ENCODE results near the gene ATAD3C. TPM values are rescaled to one million over a fixed set of nuclear protein-coding genes. Genes with fewer than 3 reads are reported as not detected.

Gene ATAD3C
- total RNA-seq, 6 experiments from 2014 or later: 0.09 TPM; not detected in 5

DNA sequence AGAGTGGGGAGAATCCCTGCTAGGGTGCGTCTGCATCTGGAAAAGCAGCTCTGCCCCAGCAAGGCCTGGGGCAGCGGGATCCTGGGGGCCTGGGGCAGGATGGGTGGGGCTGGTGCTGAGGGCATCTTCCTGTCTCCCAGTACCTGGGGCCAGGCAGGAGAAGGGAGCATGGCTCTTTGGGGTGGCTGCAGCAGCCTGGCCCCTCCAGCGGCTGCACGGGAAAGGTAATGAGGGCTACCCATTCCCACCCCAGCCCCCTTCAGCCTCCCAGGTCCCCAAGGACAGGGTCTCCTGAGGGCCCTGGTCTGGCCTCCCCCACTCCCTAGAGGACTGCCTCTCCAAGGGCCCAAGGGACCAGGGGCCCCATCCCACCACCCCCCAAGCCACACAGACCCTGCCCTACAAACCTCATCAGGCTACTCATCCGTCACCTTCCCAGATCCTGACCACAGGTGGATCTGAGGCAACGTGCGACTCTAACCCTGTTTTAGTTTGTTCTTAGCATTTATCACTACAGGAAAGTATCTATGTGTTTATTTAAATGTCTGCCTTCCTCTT is 27.5 kb upstream of the ATAD3C start:
- H3K9me3 Mint-ChIP-seq: no peaks in the 10 kb centered on the region
- H3K27me3 Mint-ChIP-seq (ENCODE audit: insufficient read depth): no peaks in the 10 kb centered on the region; the same call in 1 of the 2 replicates
- no peaks in the 10 kb centered on the region for H3K36me3 Mint-ChIP-seq (ENCODE audit: low read depth)
- peaks cover 13% of the 10 kb centered on the region for H3K4me1 Mint-ChIP-seq (ENCODE audit: low read depth)
- no peak overlapping the region for H3K4me3 Mint-ChIP-seq
- no peak overlapping the region for H3K27ac Mint-ChIP-seq
- DNase-seq: no peak
- TF ChIP-seq, protein P1, sequence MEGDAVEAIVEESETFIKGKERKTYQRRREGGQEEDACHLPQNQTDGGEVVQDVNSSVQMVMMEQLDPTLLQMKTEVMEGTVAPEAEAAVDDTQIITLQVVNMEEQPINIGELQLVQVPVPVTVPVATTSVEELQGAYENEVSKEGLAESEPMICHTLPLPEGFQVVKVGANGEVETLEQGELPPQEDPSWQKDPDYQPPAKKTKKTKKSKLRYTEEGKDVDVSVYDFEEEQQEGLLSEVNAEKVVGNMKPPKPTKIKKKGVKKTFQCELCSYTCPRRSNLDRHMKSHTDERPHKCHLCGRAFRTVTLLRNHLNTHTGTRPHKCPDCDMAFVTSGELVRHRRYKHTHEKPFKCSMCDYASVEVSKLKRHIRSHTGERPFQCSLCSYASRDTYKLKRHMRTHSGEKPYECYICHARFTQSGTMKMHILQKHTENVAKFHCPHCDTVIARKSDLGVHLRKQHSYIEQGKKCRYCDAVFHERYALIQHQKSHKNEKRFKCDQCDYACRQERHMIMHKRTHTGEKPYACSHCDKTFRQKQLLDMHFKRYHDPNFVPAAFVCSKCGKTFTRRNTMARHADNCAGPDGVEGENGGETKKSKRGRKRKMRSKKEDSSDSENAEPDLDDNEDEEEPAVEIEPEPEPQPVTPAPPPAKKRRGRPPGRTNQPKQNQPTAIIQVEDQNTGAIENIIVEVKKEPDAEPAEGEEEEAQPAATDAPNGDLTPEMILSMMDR (IDR thresholded peaks at IDR 0.05): no peak

DNA sequence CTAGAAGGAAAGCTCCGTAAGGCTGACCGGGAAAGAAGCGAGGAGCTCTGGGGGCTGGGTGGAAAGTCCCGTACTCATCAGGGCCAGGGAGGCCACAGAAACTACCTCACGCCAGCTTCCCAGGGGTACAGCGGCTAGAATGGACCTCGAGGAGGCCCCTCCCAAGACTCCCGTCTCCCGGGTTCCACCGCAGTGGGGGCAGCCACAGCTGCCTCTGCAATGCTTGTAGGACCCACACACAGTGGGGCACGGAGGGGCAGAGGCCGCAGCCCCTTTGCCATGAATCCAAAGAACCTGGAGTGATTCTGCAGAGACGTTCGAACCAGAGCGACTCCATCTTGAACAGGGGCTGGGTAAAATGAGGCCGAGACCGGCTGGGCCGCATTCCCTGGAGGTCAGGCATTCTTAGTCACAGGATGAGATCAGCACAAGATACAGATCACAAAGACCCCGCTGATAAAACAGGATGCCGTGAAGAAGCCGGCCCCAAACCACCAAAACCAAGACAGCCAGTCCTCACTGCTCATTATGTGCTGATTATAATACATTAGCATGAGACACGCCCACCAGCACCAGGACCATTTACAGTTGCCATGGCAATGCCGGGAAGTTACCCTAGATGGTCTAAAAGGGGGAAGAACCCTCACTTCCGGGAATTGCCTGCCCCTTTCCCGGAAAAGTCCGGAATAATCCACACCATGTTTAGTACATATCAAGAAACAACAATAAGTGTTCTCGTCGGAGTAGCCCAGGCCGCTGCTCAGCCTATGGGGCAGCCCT is 26.8 kb upstream of the ATAD3C start:
- peak; percentile 22 for DNase-seq
- no peaks in the 10 kb centered on the region for H3K9me3 Mint-ChIP-seq

DNA sequence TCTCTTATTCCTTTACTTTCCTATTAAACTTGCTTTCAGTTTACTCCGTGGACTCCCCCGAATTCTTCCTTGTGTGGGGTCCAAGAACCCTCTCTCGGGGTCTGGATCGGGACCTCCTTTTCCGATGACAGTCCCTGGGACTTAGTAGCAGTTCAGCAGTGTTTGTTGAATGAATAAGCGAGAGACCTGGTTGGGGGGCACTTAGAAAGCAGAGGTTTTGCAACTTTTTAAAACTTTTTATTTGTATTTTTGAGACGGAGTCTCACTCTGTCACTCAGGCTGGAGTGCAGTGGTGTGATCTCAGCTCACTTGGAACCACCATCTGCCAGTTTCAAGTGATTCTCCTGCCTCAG is 26.3 kb upstream of the ATAD3C start:
- H3K27ac Mint-ChIP-seq: peak overlapping the region; percentile 57; the same call in 1 of the 2 replicates

More for the DNA sequence above, 26.8 kb upstream of the ATAD3C start:
- Mint-ChIP-seq H3K27me3 (ENCODE audit: insufficient read depth) (no peaks in the 10 kb centered on the region; the same call in 1 of the 2 replicates), H3K27ac (peak overlapping the region; percentile 57; the same call in 1 of the 2 replicates), H3K36me3 (ENCODE audit: low read depth) (no peaks in the 10 kb centered on the region), H3K4me3 (no peak overlapping the region), H3K4me1 (ENCODE audit: low read depth) (peaks cover 13% of the 10 kb centered on the region)
- TF ChIP-seq, protein P1 (IDR thresholded peaks at IDR 0.05): no peak

DNA sequence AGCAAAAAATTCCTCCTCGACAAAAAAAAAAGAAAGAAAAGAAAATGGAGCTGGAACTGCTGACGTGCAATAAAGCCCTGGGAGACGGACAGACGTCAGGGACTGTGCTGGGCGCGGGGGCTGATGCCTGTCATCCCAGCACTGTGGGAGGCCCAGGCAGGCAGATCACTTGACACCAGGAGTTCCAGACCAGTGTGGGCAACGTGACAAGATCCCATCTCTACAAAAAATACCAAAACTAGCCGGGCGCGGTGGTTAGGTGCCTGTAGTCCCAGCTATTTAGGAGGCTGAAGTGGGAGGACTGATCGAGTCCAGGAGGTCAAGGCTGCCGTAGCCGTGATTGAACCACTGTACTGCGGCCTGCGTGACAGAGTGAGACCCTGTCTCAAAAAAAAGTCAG is 24.8 kb upstream of the ATAD3C start:
- peaks cover 5% of the 10 kb centered on the region for H3K9me3 Mint-ChIP-seq
- peaks cover 16% of the 10 kb centered on the region for H3K4me1 Mint-ChIP-seq (ENCODE audit: low read depth)
- TF ChIP-seq, protein P1 (IDR thresholded peaks at IDR 0.05): no peak
- H3K27me3 Mint-ChIP-seq (ENCODE audit: insufficient read depth): peaks cover 2% of the 10 kb centered on the region; the same call in 1 of the 2 replicates
- H3K27ac Mint-ChIP-seq: no peak overlapping the region
- no peak for DNase-seq
- H3K4me3 Mint-ChIP-seq: no peak overlapping the region
- no peaks in the 10 kb centered on the region for H3K36me3 Mint-ChIP-seq (ENCODE audit: low read depth)

More for the DNA sequence above, 26.3 kb upstream of the ATAD3C start:
- no peaks in the 10 kb centered on the region; the same call in 1 of the 2 replicates for H3K27me3 Mint-ChIP-seq (ENCODE audit: insufficient read depth)
- no peak overlapping the region for H3K4me3 Mint-ChIP-seq
- TF ChIP-seq, protein P1 (IDR thresholded peaks at IDR 0.05): no peak
- H3K9me3 Mint-ChIP-seq: peaks cover under 1% of the 10 kb centered on the region; the same call in 1 of the 2 replicates
- no peak for DNase-seq
- peaks cover 13% of the 10 kb centered on the region for H3K4me1 Mint-ChIP-seq (ENCODE audit: low read depth)
- H3K36me3 Mint-ChIP-seq (ENCODE audit: low read depth): no peaks in the 10 kb centered on the region

DNA sequence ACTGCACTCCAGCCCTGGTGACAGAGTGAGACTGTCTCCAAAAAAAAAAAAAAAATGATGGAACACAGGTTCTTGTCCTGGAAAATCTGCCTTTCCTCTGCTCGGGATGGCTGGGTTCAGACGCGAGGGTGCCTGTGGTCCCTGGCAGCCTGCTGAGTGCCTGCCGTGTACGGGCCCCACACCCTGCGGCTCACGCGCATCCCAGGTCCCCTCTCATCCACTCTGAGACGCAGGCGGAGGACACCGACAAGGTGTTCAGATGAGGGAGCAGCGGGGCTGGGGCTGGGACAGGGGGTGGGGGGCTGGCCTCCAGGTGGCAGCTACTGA is 24.1 kb upstream of the ATAD3C start:
- Mint-ChIP-seq H3K27ac (no peak overlapping the region), H3K27me3 (ENCODE audit: insufficient read depth) (peaks cover 2% of the 10 kb centered on the region; the same call in 1 of the 2 replicates), H3K36me3 (ENCODE audit: low read depth) (no peaks in the 10 kb centered on the region), H3K9me3 (peaks cover 5% of the 10 kb centered on the region), H3K4me1 (ENCODE audit: low read depth) (peaks cover 22% of the 10 kb centered on the region), H3K4me3 (no peak overlapping the region)
- DNase-seq: no peak
- TF ChIP-seq, protein P1 (IDR thresholded peaks at IDR 0.05): no peak
